NK-92 treated with Interleukin-12 subunit alpha and Interleukin-12 subunit beta, amount 100 ng/mL, for 24 hours (cell line): ENCODE results near the gene ZNF581.

Experiments used
- DNase-seq: peaks from one replicate; lab custom pipeline; 2025; lab: John Stamatoyannopoulos, UW

The ZNF581 gene

GRCh38 chr19:55611300-55611982, 32.0 kb upstream of the ZNF581 start:
- no peak for DNase-seq

GRCh38 chr19:55611983-55612645, 31.3 kb upstream of the ZNF581 start:
- no peak for DNase-seq

GRCh38 chr19:55613396-55613795, 30.1 kb upstream of the ZNF581 start:
- no peak for DNase-seq

GRCh38 chr19:55613930-55614710, 29.3 kb upstream of the ZNF581 start:
- no peak for DNase-seq

GRCh38 chr19:55614711-55615542, 28.5 kb upstream of the ZNF581 start:
- no peak for DNase-seq

- DNase-seq, result no peak
These were observed 27.7 kb upstream of the ZNF581 start for GRCh38 chr19:55615543-55616394.

GRCh38 chr19:55616395-55616875, 27.0 kb upstream of the ZNF581 start:
- no peak for DNase-seq

- no peak for DNase-seq
These were observed 26.0 kb upstream of the ZNF581 start for GRCh38 chr19:55617426-55617825.

GRCh38 chr19:55618426-55618825, 25.0 kb upstream of the ZNF581 start:
- DNase-seq, result no peak

- DNase-seq, result no peak
These were observed 24.2 kb upstream of the ZNF581 start for GRCh38 chr19:55619286-55619685.

- no peak for DNase-seq
These were observed 22.8 kb upstream of the ZNF581 start for GRCh38 chr19:55620410-55621204.

GRCh38 chr19:55621205-55621672, 22.2 kb upstream of the ZNF581 start:
- DNase-seq, result no peak

- no peak for DNase-seq
These were observed 21.7 kb upstream of the ZNF581 start for GRCh38 chr19:55621673-55622231.

GRCh38 chr19:55622242-55622969, 21.0 kb upstream of the ZNF581 start:
- no peak for DNase-seq

GRCh38 chr19:55623130-55623529, 20.3 kb upstream of the ZNF581 start:
- no peak for DNase-seq

GRCh38 chr19:55623561-55623960, 19.9 kb upstream of the ZNF581 start:
- DNase-seq, result no peak

GRCh38 chr19:55624109-55625003, 19.1 kb upstream of the ZNF581 start, which contains the start of gene ZNF784:
Gene ZNF784 (minus strand): TSS chr19:55624566. CDS start chr19:55624561, 5 bp downstream.
- DNase-seq, result peak; percentile 94

- DNase-seq, result no peak
These were observed 18.5 kb upstream of the ZNF581 start for GRCh38 chr19:55625004-55625326.
